ENCODE data around the gene ZNF79. TPM values are rescaled to one million over a fixed set of nuclear protein-coding genes. Genes with fewer than 3 reads are reported as not detected.

ZNF79 gene
- total and polyA plus RNA-seq, 12 donors: 5.5 to 16.5 (median 10.6) TPM

DNA sequence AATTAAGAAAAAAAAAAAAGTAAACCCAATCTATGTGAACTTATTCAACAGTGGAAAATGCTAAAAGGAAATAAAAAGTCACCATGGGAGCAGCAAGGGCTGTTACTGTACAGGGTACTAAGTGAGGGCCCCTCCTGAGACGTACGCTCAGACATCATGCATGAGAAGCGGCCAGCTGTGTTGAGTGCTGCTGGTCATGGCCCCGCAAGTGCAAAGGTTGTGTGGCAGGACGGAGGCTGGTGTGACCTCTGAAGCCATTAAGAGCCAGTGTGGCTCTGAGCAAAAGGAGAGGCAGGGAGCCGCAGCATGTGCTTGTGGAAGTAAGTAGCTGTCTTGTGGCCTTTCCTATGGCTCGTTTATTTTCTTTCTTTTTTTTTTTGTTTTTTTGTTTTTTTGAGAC, 3.1 kb upstream of the ZNF79 start:
- WGBS, 4 donors: 89 to 91% (median 90%) methylated on average over 7 of the region's 7 CpGs
- Histone ChIP-seq H3K9me3 (replicated peaks in 1 of 3) (no peaks in the 10 kb centered on the region), H3K4me1 (replicated peaks in 1 of 2) (peaks cover 18 to 36% of the 10 kb centered on the region in 2 donors), H3K27me3 (no peaks in the 10 kb centered on the region), H3K27ac (no peak overlapping the region), H3K36me3 (replicated peaks in 1 of 2) (no peaks in the 10 kb centered on the region), H3K4me3 (no peak overlapping the region)
- intact Hi-C loops (cut with DNase I): no loop called here
- TF ChIP-seq CTCF (IDR thresholded peaks at IDR 0.05) (no peak), POLR2A (IDR thresholded peaks at IDR 0.05) (no peak)
- no peak for DNase-seq

DNA sequence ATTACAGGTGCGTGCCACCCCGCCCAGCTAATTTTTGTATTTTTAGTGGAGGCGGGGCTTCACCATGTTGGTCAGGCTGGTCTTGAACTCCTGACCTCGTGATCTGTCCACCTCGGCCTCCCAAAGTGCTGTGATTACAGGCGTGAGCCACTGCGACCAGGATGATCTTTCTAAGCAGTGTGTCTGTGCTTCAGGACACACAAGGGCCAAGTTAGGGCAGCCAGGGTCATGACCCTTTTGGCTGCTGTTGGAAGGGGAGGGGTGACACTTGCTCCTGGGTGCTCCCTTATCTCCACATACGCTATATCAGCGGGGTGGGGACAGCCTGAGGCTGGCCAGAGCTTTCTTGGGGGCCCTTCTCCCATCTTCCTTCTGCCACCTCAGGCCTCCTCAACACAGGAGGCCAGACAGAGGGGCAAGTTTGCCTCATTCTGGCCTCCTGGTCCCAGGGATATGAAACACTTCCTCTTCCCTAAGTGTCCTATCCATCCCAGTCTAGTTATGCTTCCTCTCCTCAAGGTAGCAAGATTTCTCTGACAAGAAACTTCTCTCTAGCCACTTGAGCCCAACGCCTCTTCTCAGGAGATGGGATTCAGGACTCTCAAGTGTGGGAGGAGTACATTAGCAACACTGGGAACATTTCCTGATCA, 1.9 kb upstream of the ZNF79 start:
- TF ChIP-seq CTCF (IDR thresholded peaks at IDR 0.05): no peak
- TF ChIP-seq POLR2A (IDR thresholded peaks at IDR 0.05): no peak
- H3K27me3 ChIP-seq: no peaks in the 10 kb centered on the region
- no peaks in the 10 kb centered on the region for H3K9me3 ChIP-seq (replicated peaks in 1 of 3)
- H3K4me3 ChIP-seq: no peak overlapping the region
- WGBS, 4 donors: 88 to 94% (median 89%) methylated on average over 7 to 10 of the region's 10 CpGs
- H3K27ac ChIP-seq: no peak overlapping the region
- H3K36me3 ChIP-seq (replicated peaks in 1 of 2): no peaks in the 10 kb centered on the region
- intact Hi-C loops (cut with DNase I): no loop called here
- peaks cover 18 to 44% of the 10 kb centered on the region in 2 donors for H3K4me1 ChIP-seq (replicated peaks in 1 of 2)
- no peak for DNase-seq

DNA sequence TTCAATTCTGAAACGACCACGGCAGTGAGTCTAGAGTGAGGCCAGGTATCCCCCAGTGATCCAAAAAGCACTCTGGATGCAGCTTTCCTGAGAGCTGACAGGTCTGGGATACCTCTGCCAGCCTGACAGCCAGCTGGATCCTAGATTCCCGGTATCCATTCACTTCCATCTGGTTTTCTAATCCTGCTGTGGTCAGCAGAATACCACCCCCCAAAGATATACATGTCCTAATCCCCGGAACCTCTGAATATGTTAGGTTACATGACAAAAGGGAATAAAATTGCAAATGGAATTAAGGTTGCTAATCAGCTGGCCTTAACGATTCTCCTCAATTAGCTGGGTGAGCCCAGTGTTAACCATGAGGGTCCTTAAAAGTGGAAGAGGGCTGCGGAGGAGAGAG, 1.4 kb upstream of the ZNF79 start:
- H3K27ac ChIP-seq: no peak overlapping the region
- H3K36me3 ChIP-seq (replicated peaks in 1 of 2): no peaks in the 10 kb centered on the region

DNA sequence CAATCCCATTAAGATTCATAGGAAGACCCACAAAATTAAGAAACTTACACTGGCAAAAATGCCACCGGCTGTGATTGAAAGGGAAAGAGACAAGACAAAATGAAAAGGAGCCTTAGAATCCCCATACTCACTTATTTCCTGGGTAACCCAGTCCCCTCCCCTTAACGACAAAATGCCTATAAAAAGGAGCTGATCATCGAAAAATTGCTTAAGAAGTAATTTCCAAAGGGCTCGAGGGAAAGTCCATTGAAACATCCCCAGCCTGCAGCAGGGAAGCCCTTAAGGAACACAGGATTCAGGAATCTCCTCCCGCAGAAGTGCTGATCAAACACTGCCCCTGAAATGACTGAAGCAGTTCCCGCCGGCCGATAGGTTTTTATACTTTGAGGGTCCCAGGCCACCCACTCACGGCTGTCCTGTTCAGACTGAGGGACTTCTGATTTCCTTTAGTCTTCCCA, 677 bp upstream of the ZNF79 start:
- Histone ChIP-seq H3K9me3 (replicated peaks in 1 of 3) (no peaks in the 10 kb centered on the region), H3K4me3 (peak overlapping the region in 3 of 4 donors; percentile 50 to 83 (median 63)), H3K4me1 (replicated peaks in 1 of 2) (peaks cover 18 to 44% of the 10 kb centered on the region in 2 donors), H3K27ac (peak overlapping the region; percentile 68 to 92 (median 87)), H3K27me3 (no peaks in the 10 kb centered on the region), H3K36me3 (replicated peaks in 1 of 2) (peaks cover 0 to 4% of the 10 kb centered on the region in 2 donors)
- 0 to 2% (median 1%) methylated on average over 9 of the region's 9 CpGs for WGBS, 4 donors
- DNase-seq: no peak
- intact Hi-C loops (cut with DNase I): no loop called here
- TF ChIP-seq POLR2A (IDR thresholded peaks at IDR 0.05) (no peak), CTCF (IDR thresholded peaks at IDR 0.05) (no peak)

More for the DNA sequence above, 1.4 kb upstream of the ZNF79 start:
- TF ChIP-seq POLR2A (IDR thresholded peaks at IDR 0.05) (no peak), CTCF (IDR thresholded peaks at IDR 0.05) (no peak)
- Histone ChIP-seq H3K4me3 (peak overlapping the region in 1 of 4 donors; percentile 63), H3K4me1 (replicated peaks in 1 of 2) (peaks cover 18 to 44% of the 10 kb centered on the region in 2 donors), H3K9me3 (replicated peaks in 1 of 3) (no peaks in the 10 kb centered on the region), H3K27me3 (no peaks in the 10 kb centered on the region)
- intact Hi-C loops (cut with DNase I): no loop called here
- no peak for DNase-seq
- 45 to 74% (median 68%) methylated on average over 3 to 6 of the region's 6 CpGs for WGBS, 4 donors
